Lower lobe of right lung (tissue), 2 donors: ENCODE measurements around the gene LTB4R2. TPM values are rescaled to one million over a fixed set of nuclear protein-coding genes. Genes with fewer than 3 reads are reported as not detected.

Experiments used
- ATAC-seq, 2 donors: fragments of 200-7000 bp; cut with Tn5 transposase; one replicate each; pipeline ENCODE4 v1.9.1; 2020 to 2022; ENCODE audit warnings: mild to moderate bottlenecking in 2 of 2, moderate library complexity in 2 of 2
- DNase-seq: peaks from one replicate; pipeline ENCODE4 v3.0.0-alpha.2; 2020
- H3K27ac ChIP-seq: fragments of 200-600 bp; one replicate; pipeline ENCODE4 v1.8.0; 2022
- H3K27me3 ChIP-seq: fragments of 200-600 bp; one replicate; pipeline ENCODE4 v1.8.0; 2022; ENCODE audit warnings: low read depth
- H3K36me3 ChIP-seq: fragments of 200-600 bp; one replicate; pipeline ENCODE4 v1.8.0; 2022; ENCODE audit warnings: mild to moderate bottlenecking
- H3K4me1 ChIP-seq: fragments of 200-600 bp; one replicate; pipeline ENCODE4 v1.8.0; 2022
- H3K4me3 ChIP-seq: fragments of 200-600 bp; one replicate; pipeline ENCODE4 v1.8.0; 2022; ENCODE audit warnings: mild to moderate bottlenecking
- H3K9me3 ChIP-seq: fragments of 200-600 bp; one replicate; pipeline ENCODE4 v1.8.0; 2022
- CTCF ChIP-seq: fragments of 200-600 bp; IDR thresholded peaks from one replicate; pipeline ENCODE4 v1.8.0; 2022; ENCODE audit warnings: antibody characterized with exemption, mild to moderate bottlenecking
- intact Hi-C: fragments of 100-400 bp; cut with DNase I; formaldehyde crosslinking; loops from one replicate; pipeline ENCODE4 v1.11.0; 2022
- total RNA-seq: library from RNA; stranded (reverse); fragmentation: NEBNext Ultra II Directional; extraction: Animal tissue kit (Norgen Biotek cat#: 25700); gene quantifications from one replicate; pipeline ENCODE4 v1.2.1, GENCODE V29; 2021
- donor health status: DM: no; HTN: yes; CAD: no; lungs with severe emphysema.

The LTB4R2 gene
- total RNA-seq, 1 donor from 2014 or later = 5.9 TPM

GRCh38 chr14:24268225-24268624 lies 41.7 kb upstream of the LTB4R2 start:
- Histone ChIP-seq H3K9me3 (no peaks in the 10 kb centered on the region), H3K4me3 (no peak overlapping the region), H3K27me3 (no peaks in the 10 kb centered on the region), H3K27ac (no peak overlapping the region), H3K4me1 (peaks cover 20% of the 10 kb centered on the region), H3K36me3 (peaks cover 64% of the 10 kb centered on the region)
- no peak for TF ChIP-seq CTCF
- no peak for ATAC-seq
- no peak for DNase-seq
- intact Hi-C loops = no loop called here

GRCh38 chr14:24269368-24269767 lies 40.6 kb upstream of the LTB4R2 start:
- intact Hi-C loops = no loop called here
- TF ChIP-seq CTCF = no peak
- Histone ChIP-seq H3K9me3 (no peaks in the 10 kb centered on the region), H3K27ac (no peak overlapping the region), H3K4me1 (peaks cover 31% of the 10 kb centered on the region), H3K27me3 (no peaks in the 10 kb centered on the region), H3K4me3 (no peak overlapping the region), H3K36me3 (peaks cover 54% of the 10 kb centered on the region)
- ATAC-seq (no peak), DNase-seq (no peak)

- peaks cover 38% of the 10 kb centered on the region for H3K4me1 ChIP-seq
- H3K27ac ChIP-seq = no peak overlapping the region
- DNase-seq = no peak
- no peaks in the 10 kb centered on the region for H3K27me3 ChIP-seq
- H3K4me3 ChIP-seq = no peak overlapping the region
- no peak for TF ChIP-seq CTCF
- intact Hi-C loops = no loop called here
- H3K9me3 ChIP-seq = no peaks in the 10 kb centered on the region
- no peak for ATAC-seq
- peaks cover 52% of the 10 kb centered on the region for H3K36me3 ChIP-seq
Measured at GRCh38 chr14:24269910-24270536, 39.9 kb upstream of the LTB4R2 start.

- Histone ChIP-seq H3K9me3 (no peaks in the 10 kb centered on the region), H3K27ac (peak overlapping the region; percentile 98), H3K36me3 (peaks cover 46% of the 10 kb centered on the region), H3K27me3 (no peaks in the 10 kb centered on the region), H3K4me3 (peak overlapping the region; percentile 74), H3K4me1 (peaks cover 44% of the 10 kb centered on the region)
- no peak for ATAC-seq
- DNase-seq = no peak
- intact Hi-C loops = no loop called here
- TF ChIP-seq CTCF = no peak
Measured at GRCh38 chr14:24270537-24271133, 39.3 kb upstream of the LTB4R2 start.

GRCh38 chr14:24271134-24271833 lies 38.7 kb upstream of the LTB4R2 start, which contains the start of gene RABGGTA:
Gene RABGGTA, minus strand, starts transcription at chr14:24271597. Its CDS starts 482 bp downstream, at chr14:24271115.
- peak; percentile 75 for TF ChIP-seq CTCF
- peaks cover 49% of the 10 kb centered on the region for H3K4me1 ChIP-seq
- H3K27ac ChIP-seq = peak within 1 kb of the TSS; percentile 98
- no peaks in the 10 kb centered on the region for H3K9me3 ChIP-seq
- peak within 1 kb of the TSS; percentile 74 for H3K4me3 ChIP-seq
- DNase-seq (peak; percentile 94), ATAC-seq (peak; percentile 91 to 95)
- intact Hi-C loops = no loop called here
- H3K27me3 ChIP-seq = no peaks in the 10 kb centered on the region
- peaks cover 40% of the 10 kb centered on the region for H3K36me3 ChIP-seq
